HG03354 (cell line): ENCODE data around the gene LMX1A.

Experiments used
- ATAC-seq: cut with Tn5 transposase; IDR thresholded peaks from one replicate; pipeline ENCODE4 v1.9.1; 2021; ENCODE audit warnings: mild to moderate bottlenecking; ENCODE audit not compliant: unreplicated experiment, poor library complexity, severe bottlenecking

Gene LMX1A

DNA sequence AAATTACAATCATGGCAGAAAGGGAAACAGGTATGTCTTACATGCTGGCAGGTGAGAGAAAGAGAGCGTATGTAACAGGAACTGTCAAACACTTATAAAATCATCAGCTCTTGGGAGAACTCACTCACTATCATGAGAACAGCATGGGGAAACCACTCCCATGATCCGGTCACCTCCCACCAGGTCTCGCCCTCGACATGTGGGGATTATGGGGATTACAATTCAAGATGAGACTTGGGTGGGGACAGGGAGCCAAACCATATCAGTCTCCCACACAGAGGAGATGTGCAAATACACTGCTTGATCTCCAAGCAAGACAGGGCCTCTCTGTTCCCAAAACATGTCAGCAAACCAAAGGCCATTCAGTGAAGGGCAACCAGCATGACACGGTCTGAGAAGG is 27.4 kb downstream of the LMX1A start:
- no peak for ATAC-seq

DNA sequence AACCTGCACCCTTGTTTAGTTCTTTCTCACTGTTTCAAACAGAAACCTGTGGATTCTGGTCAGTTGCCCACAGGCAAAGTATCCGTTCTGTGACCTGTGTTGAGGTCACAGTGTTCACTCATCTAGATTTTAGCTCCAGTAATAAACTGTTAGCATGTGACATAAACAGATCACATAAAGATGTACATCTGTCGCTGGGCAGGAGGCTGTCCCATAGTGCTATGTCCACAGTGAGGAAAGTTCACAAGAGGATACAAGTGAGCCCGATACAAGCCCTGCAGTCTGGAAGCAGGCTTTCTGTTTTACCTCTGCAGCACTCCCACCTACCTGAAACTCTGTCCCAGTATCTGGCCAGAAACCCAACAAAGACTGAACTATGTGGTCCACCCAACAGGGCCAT is 28.4 kb downstream of the LMX1A start:
- no peak for ATAC-seq

DNA sequence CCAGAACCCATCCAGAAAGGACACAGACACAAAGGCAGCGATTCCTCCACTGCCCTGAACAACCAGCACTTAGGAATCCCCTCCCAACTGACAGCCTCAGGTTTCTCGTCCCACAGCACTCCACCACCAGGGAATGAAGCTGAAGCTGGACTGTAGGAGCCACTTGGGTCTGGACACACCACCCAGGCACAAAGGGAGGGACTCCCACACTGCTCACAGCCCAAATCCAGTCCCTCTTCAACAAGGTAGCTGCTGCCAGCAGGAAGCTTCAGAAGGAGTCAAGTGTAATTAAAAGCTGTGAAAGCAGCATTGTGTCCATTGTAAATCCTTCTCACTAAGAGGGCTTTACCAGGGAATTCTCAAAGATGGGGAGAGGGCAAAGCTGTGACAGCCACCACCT is 29.0 kb downstream of the LMX1A start:
- no peak for ATAC-seq

DNA sequence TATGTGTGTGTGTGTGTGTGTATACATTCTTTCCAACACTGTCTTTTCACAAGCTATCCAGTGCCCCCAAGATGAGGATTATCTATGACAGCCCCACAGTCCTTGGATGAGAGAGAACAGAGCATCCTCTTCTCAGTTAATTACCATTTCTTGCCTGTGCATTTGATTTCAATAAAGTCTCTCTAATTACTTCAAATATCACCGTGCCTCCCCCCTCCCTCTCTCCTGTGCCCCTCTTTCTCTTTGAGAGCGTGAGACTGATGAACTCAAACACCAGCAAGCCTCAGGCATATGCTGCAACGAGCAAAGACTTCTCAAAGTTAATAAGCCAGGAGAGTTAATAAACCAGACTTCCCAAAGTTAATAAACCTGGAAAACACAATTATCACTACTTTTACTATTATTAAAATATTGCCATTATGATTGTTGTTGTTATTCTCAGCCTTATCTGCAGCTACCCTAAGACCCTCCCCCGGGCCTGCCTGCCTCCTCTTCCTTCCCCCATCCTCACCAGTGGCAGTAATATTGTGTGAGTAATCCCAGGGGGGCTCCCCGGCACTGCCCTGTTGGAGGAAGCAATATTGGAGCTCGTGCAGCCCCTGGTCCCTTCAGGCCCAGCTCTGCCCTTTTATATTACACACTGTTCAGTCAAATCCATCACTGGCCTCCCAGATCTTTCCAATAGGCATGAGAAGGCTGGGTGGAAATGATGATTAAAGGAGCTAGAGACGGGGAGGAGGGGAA is 30.9 kb downstream of the LMX1A start:
- no peak for ATAC-seq

GRCh38 chr1:165324050-165324449 is 32.5 kb downstream of the LMX1A start:
- no peak for ATAC-seq

- ATAC-seq = no peak
These were observed 38.9 kb downstream of the LMX1A start for GRCh38 chr1:165317612-165318011.

GRCh38 chr1:165316153-165316772 is 40.3 kb downstream of the LMX1A start:
- no peak for ATAC-seq

GRCh38 chr1:165315481-165315880 is 41.0 kb downstream of the LMX1A start:
- no peak for ATAC-seq

- no peak for ATAC-seq
These were observed 42.6 kb downstream of the LMX1A start for GRCh38 chr1:165313903-165314302.

DNA sequence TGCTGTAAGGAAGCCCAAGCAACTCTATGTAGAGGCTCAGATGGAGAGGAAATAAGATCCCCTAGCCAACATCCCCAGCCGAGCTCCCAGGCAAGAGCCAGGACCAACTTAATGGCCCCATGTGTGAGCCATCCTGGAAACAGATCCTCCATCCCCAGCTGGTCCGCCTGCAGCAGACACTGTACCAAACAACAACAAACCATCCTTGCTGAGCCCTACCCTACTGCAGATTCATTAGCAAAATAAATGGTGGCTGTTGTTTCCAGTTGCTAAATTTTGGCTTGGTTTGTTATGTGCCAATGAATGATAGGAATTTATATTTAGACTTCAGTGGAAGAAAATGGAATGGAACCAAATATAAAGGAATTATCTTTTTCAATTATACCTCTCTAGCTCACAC is 43.9 kb downstream of the LMX1A start:
- ATAC-seq = no peak

DNA sequence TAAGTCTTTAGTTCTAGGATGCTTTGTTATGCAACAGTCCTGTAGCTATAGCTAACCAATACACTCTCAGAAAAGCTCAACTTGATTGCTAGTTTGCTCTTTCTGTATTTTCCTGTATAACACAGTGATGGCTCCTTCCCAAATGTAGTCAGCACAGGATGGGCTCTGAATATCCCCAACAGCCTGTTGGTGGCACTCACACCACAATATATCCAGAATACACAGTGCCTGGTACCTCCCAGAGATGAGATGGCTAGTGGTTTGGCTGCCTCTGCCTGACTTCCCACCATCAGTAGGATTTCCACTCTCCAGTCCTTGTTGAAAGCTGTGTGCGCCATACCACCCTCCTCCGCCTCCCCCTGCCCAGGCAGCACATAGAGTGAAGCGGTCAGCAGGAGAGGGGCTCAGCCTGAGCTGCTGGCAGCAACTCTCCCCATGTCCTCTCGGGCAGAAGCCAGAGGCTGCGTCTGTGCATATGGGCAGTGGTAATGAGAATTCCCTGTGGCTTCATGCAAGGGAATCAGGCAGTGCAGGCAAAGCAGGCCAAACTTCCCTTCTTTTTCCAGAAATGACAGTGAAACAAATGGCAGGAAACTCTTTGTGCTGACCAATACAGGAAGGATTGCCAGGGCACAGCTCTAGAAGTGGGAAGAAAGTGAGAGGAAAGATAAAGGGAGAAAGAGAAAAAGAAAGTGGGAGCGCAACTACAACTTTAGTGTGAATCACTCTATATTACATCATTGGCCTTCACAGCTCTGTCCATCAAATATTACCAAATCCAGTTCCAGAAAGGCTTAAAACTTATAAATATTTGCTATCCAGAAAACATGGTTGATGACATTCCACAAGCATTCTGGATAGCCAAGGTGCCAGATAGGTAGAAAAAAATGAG is 49.7 kb downstream of the LMX1A start:
- no peak for ATAC-seq

GRCh38 chr1:165303386-165303785 is 53.1 kb downstream of the LMX1A start:
- ATAC-seq = no peak

DNA sequence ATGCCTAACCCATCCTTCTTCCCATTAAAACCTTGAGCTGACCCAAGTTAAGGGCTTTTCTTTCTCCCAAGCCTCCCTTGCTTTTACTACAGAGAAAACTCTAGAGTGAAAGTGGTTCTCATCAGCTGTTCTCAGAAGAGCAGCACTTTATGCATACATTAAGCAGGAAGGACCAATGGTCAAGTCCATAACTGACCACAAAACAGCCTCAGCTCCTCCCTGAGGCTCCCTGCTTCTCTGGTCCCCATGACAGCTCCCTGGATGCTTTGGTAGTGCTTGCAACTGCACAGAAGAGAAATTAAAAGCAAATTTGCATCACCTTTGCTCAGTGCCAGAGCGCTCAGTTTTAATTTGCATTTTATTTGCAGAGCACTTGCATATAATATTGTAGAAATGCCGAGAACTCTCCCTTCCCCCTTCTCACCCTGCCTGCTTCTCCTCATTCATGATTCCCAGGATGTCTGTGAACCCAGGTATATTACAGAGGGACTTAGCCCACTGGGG is 56.1 kb downstream of the LMX1A start:
- no peak for ATAC-seq

GRCh38 chr1:165298203-165298820 is 58.2 kb downstream of the LMX1A start:
- no peak for ATAC-seq

DNA sequence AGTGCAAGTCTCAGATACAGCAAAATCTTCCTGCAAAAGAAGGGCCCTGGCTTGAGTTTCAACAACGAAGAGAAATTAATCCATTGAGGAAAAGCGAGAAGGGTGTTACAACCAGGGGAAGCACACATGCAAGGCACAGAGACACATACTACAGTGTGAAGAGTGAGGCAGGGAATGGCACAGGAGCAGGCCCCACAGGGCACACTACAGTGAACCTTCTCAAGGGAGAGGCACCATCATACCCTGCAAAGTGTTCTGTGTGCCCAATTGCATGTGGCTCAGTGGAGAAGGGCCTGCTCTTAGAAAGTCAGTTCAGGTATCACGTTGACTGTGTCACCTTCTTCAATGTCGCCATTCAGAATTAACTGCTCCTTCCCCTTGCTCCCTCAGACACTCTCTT is 60.3 kb downstream of the LMX1A start:
- ATAC-seq = no peak

DNA sequence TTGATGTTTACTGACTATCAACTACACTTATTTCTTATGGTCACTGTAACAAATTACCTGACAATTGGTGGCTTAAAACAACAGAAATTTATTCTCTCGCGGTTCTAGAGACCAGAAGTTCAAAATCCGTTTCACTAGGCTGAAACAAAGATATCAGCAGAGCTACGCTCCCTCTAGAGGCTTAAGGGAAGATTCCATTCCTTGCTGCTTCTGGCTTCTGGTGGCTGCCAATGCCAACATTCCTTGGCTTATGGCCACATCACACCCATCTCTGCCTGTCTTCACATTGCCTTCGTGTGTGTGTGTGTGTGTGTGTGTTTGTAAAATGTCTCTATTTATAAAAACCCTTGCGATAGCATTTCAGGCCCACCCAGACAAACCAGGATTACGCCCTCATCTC is 66.4 kb downstream of the LMX1A start:
- no peak for ATAC-seq

GRCh38 chr1:165289556-165289955 is 67.0 kb downstream of the LMX1A start:
- no peak for ATAC-seq

- no peak for ATAC-seq
These were observed 68.0 kb downstream of the LMX1A start for GRCh38 chr1:165288350-165289120.

- no peak for ATAC-seq
These were observed 68.7 kb downstream of the LMX1A start for GRCh38 chr1:165287781-165288180.
